ENCODE measurements around the gene DYRK3.
"Not testable (repeated sequence)": the region's sequence is repeated elsewhere in the genome, so short reads cannot be mapped to it uniquely, and the experiment has no call there.

DYRK3 gene

GRCh38 chr1:206635080-206635977, at the start of gene DYRK3:
TSS of gene DYRK3 (plus strand) at chr1:206635536. CDS start at chr1:206635704, 168 bp downstream.
- in situ Hi-C loops (cut with HindIII; ENCODE audit: low sequenced_read_pairs), result no loop called here

GRCh38 chr1:206586501-206587445, 48.6 kb upstream of the DYRK3 start:
- in situ Hi-C loops (cut with HindIII; ENCODE audit: low sequenced_read_pairs), result no loop called here

GRCh38 chr1:206587904-206588303, 47.4 kb upstream of the DYRK3 start:
- in situ Hi-C loops (cut with HindIII; ENCODE audit: low sequenced_read_pairs), result no loop called here

GRCh38 chr1:206588492-206588891, 46.8 kb upstream of the DYRK3 start:
- in situ Hi-C loops (cut with HindIII; ENCODE audit: low sequenced_read_pairs), result no loop called here

- in situ Hi-C loops (cut with HindIII; ENCODE audit: low sequenced_read_pairs), result no loop called here
These were observed 46.1 kb upstream of the DYRK3 start for GRCh38 chr1:206589206-206589605.

- in situ Hi-C loops (cut with HindIII; ENCODE audit: low sequenced_read_pairs), result no loop called here
These were observed 45.1 kb upstream of the DYRK3 start for GRCh38 chr1:206590025-206590758.

GRCh38 chr1:206591226-206591625, 44.1 kb upstream of the DYRK3 start:
- in situ Hi-C loops (cut with HindIII; ENCODE audit: low sequenced_read_pairs), result no loop called here

GRCh38 chr1:206591696-206592095, 43.6 kb upstream of the DYRK3 start:
- in situ Hi-C loops (cut with HindIII; ENCODE audit: low sequenced_read_pairs), result no loop called here

- in situ Hi-C loops (cut with HindIII; ENCODE audit: low sequenced_read_pairs), result no loop called here
These were observed 41.9 kb upstream of the DYRK3 start for GRCh38 chr1:206593351-206593925.

- in situ Hi-C loops (cut with HindIII; ENCODE audit: low sequenced_read_pairs), result no loop called here
These were observed 39.6 kb upstream of the DYRK3 start for GRCh38 chr1:206595581-206596318.

GRCh38 chr1:206596319-206596666, 39.0 kb upstream of the DYRK3 start:
- in situ Hi-C loops (cut with HindIII; ENCODE audit: low sequenced_read_pairs), result no loop called here

GRCh38 chr1:206600527-206600926, 34.8 kb upstream of the DYRK3 start:
- in situ Hi-C loops (cut with HindIII; ENCODE audit: low sequenced_read_pairs), result no loop called here

GRCh38 chr1:206604861-206605260, 30.5 kb upstream of the DYRK3 start:
- in situ Hi-C loops (cut with HindIII; ENCODE audit: low sequenced_read_pairs), result no loop called here

- in situ Hi-C loops (cut with HindIII; ENCODE audit: low sequenced_read_pairs), result no loop called here
These were observed 28.5 kb upstream of the DYRK3 start for GRCh38 chr1:206606867-206607266.

- in situ Hi-C loops (cut with HindIII; ENCODE audit: low sequenced_read_pairs), result no loop called here
These were observed 27.1 kb upstream of the DYRK3 start for GRCh38 chr1:206608108-206608698.

- in situ Hi-C loops (cut with HindIII; ENCODE audit: low sequenced_read_pairs), result no loop called here
These were observed 25.9 kb upstream of the DYRK3 start for GRCh38 chr1:206609229-206609991.

GRCh38 chr1:206612129-206612876, 23.0 kb upstream of the DYRK3 start, which contains the start of gene EIF2D:
TSS of gene EIF2D (minus strand) at chr1:206612465. CDS start at chr1:206612342, 123 bp downstream.
- in situ Hi-C loops (cut with HindIII; ENCODE audit: low sequenced_read_pairs), result no loop called here

GRCh38 chr1:206626396-206626795, 8.9 kb upstream of the DYRK3 start:
- in situ Hi-C loops (cut with HindIII; ENCODE audit: low sequenced_read_pairs), result not testable (repeated sequence)

All from DLD1 (cell line).